OCI-LY7 (cell line): Measurements from ENCODE around the gene ITGAV. TPM values are rescaled to one million over a fixed set of nuclear protein-coding genes. Genes with fewer than 3 reads are reported as not detected.

ENCODE experiments used
- BruUV-seq: library from RNA; stranded (reverse); fragments of 400-500 nt; replicated peaks from 2 replicates; lab custom pipeline; 2021; lab: Mats Ljungman, UMichigan
- CTCF ChIA-PET: fragments of 300-600 bp; sonication (Branson Sonifier 250); formaldehyde crosslinking; loops from one replicate; lab custom pipeline; 2022; ENCODE audit warnings: antibody characterized with exemption; ENCODE audit not compliant: unreplicated experiment; lab: Charles Lee
- POLR2A ChIA-PET: fragments of 300-600 bp; sonication (Branson Sonifier 250); formaldehyde crosslinking; loops from one replicate; lab custom pipeline; 2022; ENCODE audit warnings: antibody characterized with exemption; lab: Charles Lee
- DNase-seq: peaks from one replicate; pipeline ENCODE4 v3.0.0-alpha.2; 2015; ENCODE audit warnings: low spot score
- H2AFZ ChIP-seq: fragments of 200-600 bp; sonication (generic), shearing (Covaris generic); 2 replicates; pipeline ENCODE4 v1.6.1; 2014; ENCODE audit warnings: mild to moderate bottlenecking, antibody characterized with exemption, low read length, moderate library complexity
- H3K27ac ChIP-seq: fragments of 200-600 bp; sonication (generic); 2 replicates; pipeline ENCODE4 v1.5.1; 2014; ENCODE audit warnings: mixed run types, low read depth, mild to moderate bottlenecking, moderate library complexity, low read length, inconsistent platforms; ENCODE audit not compliant: poor library complexity, severe bottlenecking
- H3K36me3 ChIP-seq: fragments of 200-600 bp; sonication (generic); 2 replicates; pipeline ENCODE4 v1.6.1; 2014; ENCODE audit warnings: mild to moderate bottlenecking, antibody characterized with exemption, low read length, moderate library complexity, mixed read lengths; ENCODE audit not compliant: insufficient read depth
- H3K4me1 ChIP-seq: fragments of 200-600 bp; sonication (generic); 2 replicates; pipeline ENCODE4 v1.5.1; 2014; ENCODE audit warnings: mild to moderate bottlenecking, low read length; ENCODE audit not compliant: insufficient read depth, poor library complexity, severe bottlenecking
- H3K4me2 ChIP-seq: fragments of 200-600 bp; sonication (generic); 2 replicates; pipeline ENCODE4 v1.6.1; 2014; ENCODE audit warnings: mild to moderate bottlenecking, low read length
- H3K4me3 ChIP-seq: fragments of 200-600 bp; sonication (generic); 2 replicates; pipeline ENCODE4 v1.5.1; 2014; ENCODE audit warnings: mild to moderate bottlenecking, low read depth, low read length; ENCODE audit not compliant: poor library complexity, severe bottlenecking
- H3K79me2 ChIP-seq: fragments of 200-600 bp; sonication (generic); 2 replicates; pipeline ENCODE4 v1.6.1; 2016; ENCODE audit warnings: low read depth, mild to moderate bottlenecking, low read length, moderate library complexity, mixed read lengths; ENCODE audit not compliant: insufficient read depth
- H3K9me2 ChIP-seq: fragments of 200-600 bp; sonication (generic); 2 replicates; pipeline ENCODE4 v1.6.1; 2016; ENCODE audit warnings: mild to moderate bottlenecking, low read length, mixed read lengths; ENCODE audit not compliant: insufficient read depth
- H3K9me3 ChIP-seq: fragments of 200-600 bp; sonication (generic); 2 replicates; pipeline ENCODE4 v1.6.1; 2014; ENCODE audit warnings: mild to moderate bottlenecking, mixed run types, low read length, mixed read lengths
- H4K20me1 ChIP-seq: fragments of 200-600 bp; sonication (generic); 2 replicates; pipeline ENCODE4 v1.6.1; 2014; ENCODE audit warnings: mild to moderate bottlenecking, antibody characterized with exemption, low read length, moderate library complexity, mixed read lengths; ENCODE audit not compliant: insufficient read depth
- CTCF ChIP-seq: fragments of 200-600 bp; sonication (generic); conservative IDR thresholded peaks from 2 replicates; pipeline ENCODE4 v1.5.1; 2014; ENCODE audit warnings: mild to moderate bottlenecking, antibody characterized with exemption, low read length, moderate library complexity, mixed read lengths
- EZH2phosphoT487 ChIP-seq: fragments of 200-600 bp; sonication (generic); IDR thresholded peaks from 2 replicates; pipeline ENCODE4 v1.6.1; 2018; ENCODE audit warnings: low read depth, borderline replicate concordance, mild to moderate bottlenecking, mixed run types, antibody characterized with exemption, low read length, moderate library complexity, mixed read lengths
- intact Hi-C: fragments of 100-400 bp; cut with micrococcal nuclease; formaldehyde crosslinking; loops from one replicate; pipeline ENCODE4 v1.10.0; 2022; ENCODE audit not compliant: unreplicated experiment
- total RNA-seq, 2 experiments: library from RNA; depleted of rRNA in 1 of 2; stranded (reverse); fragments of >200 nt in 1 of 2; shearing (Covaris generic) in 1 of 2; gene quantifications; 2 replicates each; pipeline ENCODE4 v1.2.3, GENCODE V29; 2014 to 2022

The ITGAV gene
- total RNA-seq, 2 experiments from 2014 or later = 1.1 to 3.2 TPM

GRCh38 chr2:186592137-186592875 lies 2.5 kb downstream of the ITGAV start:
- no TSS peak for BruUV-seq
- CTCF ChIA-PET = no interaction called here

GRCh38 chr2:186593523-186593922 lies 3.7 kb downstream of the ITGAV start:
- H3K9me3 ChIP-seq = no peaks in the 10 kb centered on the region
- ChIA-PET CTCF (no interaction called here), POLR2A (no interaction called here)
- TF ChIP-seq CTCF = no peak
- no peak for TF ChIP-seq EZH2phosphoT487
- peaks cover 16% of the 10 kb centered on the region for H3K4me1 ChIP-seq
- no peak overlapping the region for H2AFZ ChIP-seq
- H4K20me1 ChIP-seq = no peaks in the 10 kb centered on the region
- DNase-seq = no peak
- no peaks in the 10 kb centered on the region for H3K9me2 ChIP-seq
- no peak overlapping the region for H3K4me2 ChIP-seq
- H3K27ac ChIP-seq = no peak overlapping the region
- no peaks in the 10 kb centered on the region for H3K36me3 ChIP-seq
- no peaks in the 10 kb centered on the region for H3K79me2 ChIP-seq
- no TSS peak for BruUV-seq
- H3K4me3 ChIP-seq = no peak overlapping the region
- intact Hi-C loops = no loop called here

More at GRCh38 chr2:186592137-186592875, 2.5 kb downstream of the ITGAV start:
- Histone ChIP-seq H3K4me1 (peaks cover 16% of the 10 kb centered on the region), H3K9me3 (no peaks in the 10 kb centered on the region), H3K27ac (no peak overlapping the region), H2AFZ (no peak overlapping the region), H4K20me1 (no peaks in the 10 kb centered on the region), H3K4me3 (no peak overlapping the region), H3K9me2 (no peaks in the 10 kb centered on the region), H3K36me3 (no peaks in the 10 kb centered on the region), H3K79me2 (no peaks in the 10 kb centered on the region), H3K4me2 (no peak overlapping the region)
- intact Hi-C loops = no loop called here
- POLR2A ChIA-PET = no interaction called here
- no peak for TF ChIP-seq EZH2phosphoT487
- TF ChIP-seq CTCF = no peak
- DNase-seq = no peak
